ENCODE measurements around the gene SAMD4A.

GRCh38 chr14:54555651-54556050 is 11.3 kb upstream of the SAMD4A start:
- TF ChIP-seq CTCF (IDR thresholded peaks at IDR 0.05), result no peak
- no peak for TF ChIP-seq POLR2A (IDR thresholded peaks at IDR 0.05)
